Astrocyte of the hippocampus (primary cell): Measurements from ENCODE around the gene CRIP1.

ENCODE experiments used
- DNase-seq: peaks from one replicate; pipeline ENCODE4 v3.0.0; 2011; ENCODE audit warnings: low read depth, low spot score

CRIP1 gene

GRCh38 chr14:105486163-105486973, at the start of gene CRIP1:
Gene CRIP1 (plus strand): TSS chr14:105486886. CDS start chr14:105487260, 374 bp downstream.
- DNase-seq, result no peak

GRCh38 chr14:105436891-105437722, 49.6 kb upstream of the CRIP1 start:
- DNase-seq, result no peak

- no peak for DNase-seq
Measured at GRCh38 chr14:105437723-105438500, 48.8 kb upstream of the CRIP1 start.

- no peak for DNase-seq
Measured at GRCh38 chr14:105439179-105439578, 47.5 kb upstream of the CRIP1 start.

GRCh38 chr14:105439710-105440553, 46.8 kb upstream of the CRIP1 start:
- DNase-seq, result no peak

GRCh38 chr14:105440554-105440900, 46.2 kb upstream of the CRIP1 start:
- no peak for DNase-seq

- no peak for DNase-seq
Measured at GRCh38 chr14:105440992-105441391, 45.7 kb upstream of the CRIP1 start.

- no peak for DNase-seq
Measured at GRCh38 chr14:105442125-105442524, 44.6 kb upstream of the CRIP1 start.

- no peak for DNase-seq
Measured at GRCh38 chr14:105442834-105443233, 43.9 kb upstream of the CRIP1 start.

GRCh38 chr14:105444859-105445258, 41.8 kb upstream of the CRIP1 start:
- no peak for DNase-seq

GRCh38 chr14:105445290-105445689, 41.4 kb upstream of the CRIP1 start:
- DNase-seq, result no peak

GRCh38 chr14:105445901-105446845, 40.5 kb upstream of the CRIP1 start:
- no peak for DNase-seq

GRCh38 chr14:105446971-105447370, 39.7 kb upstream of the CRIP1 start:
- no peak for DNase-seq

- no peak for DNase-seq
Measured at GRCh38 chr14:105447651-105448640, 38.7 kb upstream of the CRIP1 start.

GRCh38 chr14:105448706-105449111, 38.0 kb upstream of the CRIP1 start:
- peak; percentile 88 for DNase-seq

- DNase-seq, result no peak
Measured at GRCh38 chr14:105449276-105450122, 37.2 kb upstream of the CRIP1 start.

GRCh38 chr14:105450123-105450505, 36.6 kb upstream of the CRIP1 start:
- no peak for DNase-seq
